LHCN-M2 (cell line): ENCODE measurements around the gene NFKBIB. TPM values are rescaled to one million over a fixed set of nuclear protein-coding genes. Genes with fewer than 3 reads are reported as not detected.

ENCODE experiments used
- DNase-seq: peaks from one replicate; pipeline ENCODE4 v3.0.0-alpha.2; 2012; ENCODE audit warnings: low read depth
- total RNA-seq: library from RNA; depleted of rRNA; stranded (reverse); fragments of >200 nt; gene quantifications from 2 replicates; pipeline ENCODE4 v1.2.3, GENCODE V29; 2014; rRNA removed

The NFKBIB gene
- total RNA-seq, 1 experiment from 2014 or later, result 21.8 TPM

GRCh38 chr19:38958301-38958700 is 58.5 kb downstream of the NFKBIB start:
- no peak for DNase-seq

Other genes starting within 250 kb of the NFKBIB start
- gene CAPN12, start 155.5 kb upstream of the NFKBIB start, total RNA-seq, result not detected in 2 replicates
- not detected in 2 replicates for gene LGALS7, start 126.5 kb upstream of the NFKBIB start, total RNA-seq
- gene LGALS7B, start 110.8 kb upstream of the NFKBIB start, total RNA-seq, result not detected in 2 replicates
- not detected in 2 replicates for gene LGALS4, start 87.0 kb upstream of the NFKBIB start, total RNA-seq
- gene ECH1, start 68.2 kb upstream of the NFKBIB start, total RNA-seq, result 28.7 and 41.0 TPM in 2 replicates
- 289 and 297 TPM in 2 replicates for gene HNRNPL, start 50.0 kb upstream of the NFKBIB start, total RNA-seq
- gene RINL, start 21.7 kb upstream of the NFKBIB start, total RNA-seq, result 0.34 TPM in 1 of 2 replicates, not detected in the other
- 64.6 and 73.2 TPM in 2 replicates for gene SIRT2, start 351 bp upstream of the NFKBIB start, total RNA-seq
- gene CCER2, start 12.2 kb downstream of the NFKBIB start, total RNA-seq, result not detected in 2 replicates
- 29.9 and 35.9 TPM in 2 replicates for gene SARS2, start 30.8 kb downstream of the NFKBIB start, total RNA-seq
- 67.2 and 80.3 TPM in 2 replicates for gene MRPS12, start 31.0 kb downstream of the NFKBIB start, total RNA-seq
- 26.3 and 31.2 TPM in 2 replicates for gene FBXO17, start 75.8 kb downstream of the NFKBIB start, total RNA-seq
- 4.4 and 14.0 TPM in 2 replicates for gene FBXO27, start 132.6 kb downstream of the NFKBIB start, total RNA-seq
- 0.13 and 0.29 TPM in 2 replicates for gene ACP7, start 184.4 kb downstream of the NFKBIB start, total RNA-seq
- 10.8 and 15.5 TPM in 2 replicates for gene PAK4, start 225.8 kb downstream of the NFKBIB start, total RNA-seq